SIG-M5 (cell line): ENCODE results near the gene TNPO3.
"Not testable (repeated sequence)": the region's sequence is repeated elsewhere in the genome, so short reads cannot be mapped to it uniquely, and the experiment has no call there.

ENCODE experiments used
- DNase-seq: peaks from one replicate; lab custom pipeline; 2025; lab: John Stamatoyannopoulos, UW

TNPO3 gene

DNA sequence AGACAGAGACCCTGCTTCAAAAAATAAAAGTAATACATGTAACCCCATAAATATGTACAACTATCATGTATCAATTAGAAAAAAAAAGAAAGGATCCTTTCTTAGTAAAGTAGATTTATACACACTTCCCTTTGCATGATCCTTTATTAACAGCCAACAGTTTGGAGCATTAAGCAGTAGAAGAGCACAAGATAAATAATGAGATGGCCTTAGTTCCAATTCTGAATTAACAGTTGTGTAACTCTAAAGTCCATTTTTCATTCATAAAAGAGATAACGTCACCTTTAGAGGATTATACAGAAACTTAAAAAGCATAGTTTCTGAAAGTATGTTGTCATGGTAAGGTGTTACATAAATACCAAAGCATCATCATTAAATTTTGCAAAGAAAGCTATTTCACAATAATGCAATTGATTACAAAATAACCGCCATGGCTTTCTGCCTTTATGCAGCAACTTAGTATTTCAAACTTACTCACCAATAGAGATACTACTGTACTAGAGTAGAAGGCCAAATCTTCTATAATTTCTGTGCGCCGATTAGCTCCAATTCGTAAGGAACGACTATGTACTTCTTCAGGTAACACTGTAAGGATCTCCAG, 40.3 kb downstream of the TNPO3 start:
- DNase-seq = peak; percentile 10

DNA sequence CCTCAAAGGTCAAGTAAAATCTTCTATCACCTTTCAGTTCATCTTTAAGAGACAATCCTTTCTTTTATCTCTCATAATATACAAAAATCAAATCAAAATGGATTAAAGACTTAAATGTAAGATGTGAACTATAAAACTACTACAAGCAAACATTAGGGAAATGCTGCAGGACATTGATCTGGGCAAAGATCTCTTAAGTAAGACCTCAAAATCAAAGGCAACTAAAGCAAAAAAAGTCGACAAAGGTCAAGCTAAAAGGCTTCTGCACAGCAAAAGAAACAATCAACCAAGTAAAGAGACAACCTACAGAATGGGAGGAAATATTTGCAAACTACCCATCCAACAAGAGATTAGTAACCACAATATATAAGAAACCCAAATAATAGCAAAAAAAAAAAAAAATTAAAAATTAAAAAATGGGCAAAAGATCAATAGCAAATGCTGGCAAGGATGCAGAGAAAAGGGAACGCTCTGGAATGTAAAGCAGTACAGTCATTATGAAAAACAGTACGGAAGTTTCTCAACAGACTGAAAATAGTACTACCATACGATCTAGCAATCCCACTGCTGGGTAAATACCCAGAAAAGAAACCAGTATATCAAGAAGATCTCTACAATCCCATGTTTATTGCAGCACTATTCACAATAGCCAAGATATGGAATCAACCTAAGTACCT, 41.7 kb downstream of the TNPO3 start:
- DNase-seq = peak; percentile 36

DNA sequence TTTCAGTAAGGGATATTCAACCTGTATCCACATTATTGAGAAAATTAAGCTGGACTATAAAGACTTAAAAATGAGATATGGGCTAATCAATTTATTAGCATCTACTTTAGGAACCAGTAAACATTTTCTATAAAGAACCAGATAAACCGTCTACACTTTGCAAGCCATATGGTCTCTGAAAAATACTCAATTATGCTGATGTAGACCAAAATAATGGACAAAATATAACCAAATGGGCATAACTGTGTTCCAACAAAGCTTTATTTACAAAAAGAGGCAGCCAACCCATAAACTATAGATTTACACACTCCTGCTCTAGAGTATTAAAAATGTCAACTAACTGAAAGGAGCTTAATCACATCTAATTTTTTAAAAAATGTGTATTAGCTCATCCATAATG, 42.3 kb downstream of the TNPO3 start:
- DNase-seq = no peak

DNA sequence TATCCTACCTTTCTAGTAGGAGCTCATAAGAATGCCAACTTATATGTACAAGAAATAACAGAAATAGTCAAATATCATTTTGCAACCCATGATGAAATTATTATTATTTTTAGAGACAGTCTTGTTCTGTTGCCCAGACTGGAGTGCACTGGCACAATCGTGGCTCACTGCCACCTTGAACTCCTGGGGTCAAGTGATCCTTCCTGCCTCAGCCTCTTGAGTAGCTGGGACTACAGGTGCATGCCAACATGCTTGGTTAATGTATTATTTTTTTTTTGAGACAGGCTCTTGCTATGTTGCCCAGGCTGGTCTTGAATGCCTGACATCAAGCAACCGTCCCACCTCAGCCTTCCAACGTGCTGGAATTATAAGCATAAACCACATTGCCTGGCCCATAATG, 44.8 kb downstream of the TNPO3 start:
- DNase-seq = no peak

DNA sequence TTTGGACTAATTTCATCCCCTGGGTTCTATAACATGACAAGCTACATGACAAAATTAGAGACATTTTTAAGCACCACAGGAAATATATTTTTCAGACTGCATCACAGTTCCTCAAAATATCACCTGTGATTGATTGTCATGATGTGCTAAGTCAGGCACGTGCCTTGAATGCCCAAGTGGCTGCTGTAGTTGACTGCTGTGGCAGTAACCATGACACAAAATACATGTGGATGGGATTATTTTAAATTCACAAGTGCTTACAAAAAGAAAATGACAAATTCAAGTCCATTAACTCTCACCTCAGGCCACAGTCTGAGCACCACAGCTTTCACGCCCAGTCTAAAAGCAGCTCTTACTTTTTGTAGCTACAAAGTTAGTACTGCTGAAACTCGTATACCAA, 45.5 kb downstream of the TNPO3 start:
- no peak for DNase-seq

DNA sequence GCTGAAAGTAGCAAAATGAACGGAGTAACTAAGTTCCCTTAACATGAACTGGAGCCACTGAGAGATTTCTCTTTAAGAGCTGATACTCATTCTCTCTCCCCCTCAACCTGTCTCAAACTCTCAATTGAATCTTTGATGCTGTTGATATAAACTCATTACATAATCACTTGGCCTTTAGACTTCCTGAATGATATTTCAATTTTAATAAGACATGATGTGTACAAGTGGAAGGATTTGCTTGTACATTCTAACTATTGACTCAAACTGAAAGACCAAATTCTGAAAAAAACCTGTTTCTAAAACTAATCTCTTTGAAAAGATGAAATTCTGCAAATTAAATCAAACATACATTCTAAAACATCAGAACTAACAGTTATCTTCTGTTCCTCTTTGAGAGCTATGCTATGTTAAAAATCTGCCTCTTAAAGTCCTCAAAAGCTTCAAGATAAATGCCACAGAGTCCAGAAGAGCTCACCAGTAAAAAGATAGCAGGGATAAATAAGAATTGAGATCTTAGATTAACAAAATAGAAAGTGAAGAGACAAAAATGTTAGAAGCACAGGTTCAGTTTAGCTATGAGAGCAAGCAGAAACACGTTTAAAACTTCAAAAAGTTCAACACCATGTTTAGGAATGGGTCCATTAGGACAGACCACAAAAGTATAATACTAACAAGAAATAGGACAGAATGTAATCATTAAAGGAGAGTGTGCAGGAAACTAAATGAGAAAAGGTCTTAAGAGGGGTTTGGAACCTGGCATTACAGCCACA, 46.1 kb downstream of the TNPO3 start:
- no peak for DNase-seq

DNA sequence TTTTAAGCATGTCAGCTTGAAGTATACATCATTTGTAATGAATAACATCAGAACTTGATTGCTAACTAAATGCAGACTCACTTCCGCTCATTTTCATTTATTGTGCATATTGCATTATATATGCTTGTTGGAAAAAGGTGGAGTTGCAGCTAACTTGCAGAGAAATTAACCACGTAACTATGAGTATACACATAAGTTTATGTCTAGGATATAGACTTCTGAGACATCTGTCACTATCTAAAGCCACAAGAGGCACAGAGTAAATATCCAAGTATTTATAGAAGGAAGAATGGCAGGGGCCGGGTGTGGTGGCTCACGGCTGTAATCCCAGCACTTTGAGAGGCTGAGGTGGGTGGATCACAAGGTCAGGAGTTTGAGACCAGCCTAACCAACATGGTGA, 47.3 kb downstream of the TNPO3 start:
- no peak for DNase-seq

DNA sequence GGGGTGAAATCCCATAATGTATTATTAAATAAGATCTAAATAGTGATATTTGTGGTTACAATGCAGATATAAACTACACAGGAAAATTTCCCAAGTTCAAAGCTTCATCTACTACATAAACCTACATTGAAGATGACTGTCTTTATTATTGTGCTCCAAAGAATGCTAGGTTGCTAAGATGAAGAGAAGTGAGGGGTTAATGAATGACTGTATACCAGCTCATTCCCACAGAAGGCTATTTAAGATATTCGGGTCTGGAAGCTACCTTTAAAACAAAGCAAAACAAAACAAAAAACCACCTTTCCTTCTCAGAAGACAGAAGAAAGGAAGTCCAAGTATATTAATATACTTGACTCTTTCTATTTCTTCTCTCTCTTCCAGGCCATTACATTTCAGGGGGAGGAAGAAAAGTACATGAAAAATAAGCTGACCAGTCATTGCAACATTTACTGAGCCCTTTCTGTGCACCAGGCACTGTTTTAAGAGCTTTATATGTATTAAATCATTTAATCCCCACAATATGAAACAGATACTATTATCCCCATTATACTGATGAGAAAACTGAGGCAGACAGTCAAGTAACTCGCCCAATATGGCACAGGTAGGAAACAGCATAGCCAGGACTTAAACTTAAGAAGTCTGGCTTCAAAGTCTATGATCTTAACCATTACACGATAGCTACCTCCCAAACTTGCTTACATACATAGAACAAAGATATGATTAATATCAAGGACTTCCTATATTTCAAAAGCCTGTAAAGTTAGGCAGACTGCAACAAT, 48.1 kb downstream of the TNPO3 start:
- no peak for DNase-seq

DNA sequence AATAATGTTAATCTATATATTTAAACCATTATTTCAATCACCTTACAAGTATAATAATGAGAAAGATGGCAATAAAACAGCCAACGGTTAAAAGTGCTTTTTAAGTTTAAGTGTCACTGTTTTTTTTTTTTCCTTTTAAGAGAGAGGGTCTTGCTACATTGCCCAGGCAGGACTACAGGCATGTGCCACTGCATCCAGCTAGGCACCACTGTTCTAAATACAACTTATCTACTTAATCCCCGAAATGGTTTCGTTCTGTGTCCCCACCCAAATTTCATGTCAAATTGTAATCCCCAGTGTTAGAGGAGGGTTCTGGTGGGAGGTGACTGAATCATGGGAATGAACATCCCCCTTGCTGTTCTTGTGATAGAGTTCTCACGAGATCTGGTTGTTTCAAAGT, 49.7 kb downstream of the TNPO3 start:
- no peak for DNase-seq

DNA sequence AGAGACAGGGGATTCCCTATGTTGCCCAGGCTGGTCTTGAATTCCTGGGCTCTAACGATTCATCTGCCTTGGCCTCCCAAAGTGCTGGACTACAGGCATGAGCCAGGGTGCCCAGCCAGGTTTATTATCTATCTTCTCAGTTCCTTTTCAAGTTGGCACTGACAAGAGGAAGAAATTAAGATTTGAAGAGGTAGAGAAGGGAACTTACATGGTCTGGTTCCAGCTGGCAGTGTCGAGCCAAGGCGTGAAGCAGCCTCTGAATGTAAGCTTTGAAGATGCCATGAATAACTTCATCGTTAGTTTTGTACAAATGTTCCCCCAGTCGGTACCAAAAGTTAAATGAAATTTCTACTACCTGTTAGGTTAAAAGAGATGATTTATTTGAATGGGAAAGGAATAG, 57.7 kb downstream of the TNPO3 start:
- DNase-seq = no peak

DNA sequence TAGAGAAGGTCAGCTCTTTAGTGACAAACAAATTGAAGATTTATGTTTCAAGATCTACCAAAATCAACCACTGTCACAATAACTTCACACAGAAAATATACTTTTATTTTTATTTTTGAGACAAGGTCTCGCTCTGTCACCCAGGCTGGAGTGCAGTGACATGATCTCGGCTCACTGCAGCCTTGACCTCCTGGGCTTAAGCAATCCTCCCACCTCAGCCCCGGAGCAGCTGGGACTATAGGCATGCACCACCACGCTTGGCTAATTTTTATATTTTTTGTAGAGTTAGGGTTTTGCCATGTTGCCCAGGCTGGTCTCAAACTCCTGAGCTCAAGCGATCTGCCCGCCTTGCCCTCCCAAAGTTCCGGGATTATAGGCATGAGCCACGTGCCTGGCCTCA, 60.4 kb downstream of the TNPO3 start:
- DNase-seq = not testable (repeated sequence)

DNA sequence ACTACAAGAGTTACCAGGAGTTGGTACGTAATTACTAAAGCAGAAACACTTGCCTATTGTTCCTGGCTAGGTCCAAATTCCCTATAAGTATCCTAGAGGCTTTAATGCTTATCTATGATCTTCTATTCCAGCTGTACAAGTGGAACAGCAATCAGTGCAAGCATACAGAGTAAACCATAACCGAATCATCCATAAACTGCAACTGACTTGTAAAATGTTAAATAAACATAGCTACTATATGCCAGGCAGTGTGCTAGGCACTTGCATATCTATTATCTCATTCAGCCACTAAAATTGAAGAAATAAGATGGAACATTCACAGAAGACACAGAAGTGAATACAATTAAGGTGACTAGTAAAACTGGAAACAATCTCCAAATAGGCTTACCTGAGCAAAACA, 61.5 kb downstream of the TNPO3 start:
- no peak for DNase-seq

DNA sequence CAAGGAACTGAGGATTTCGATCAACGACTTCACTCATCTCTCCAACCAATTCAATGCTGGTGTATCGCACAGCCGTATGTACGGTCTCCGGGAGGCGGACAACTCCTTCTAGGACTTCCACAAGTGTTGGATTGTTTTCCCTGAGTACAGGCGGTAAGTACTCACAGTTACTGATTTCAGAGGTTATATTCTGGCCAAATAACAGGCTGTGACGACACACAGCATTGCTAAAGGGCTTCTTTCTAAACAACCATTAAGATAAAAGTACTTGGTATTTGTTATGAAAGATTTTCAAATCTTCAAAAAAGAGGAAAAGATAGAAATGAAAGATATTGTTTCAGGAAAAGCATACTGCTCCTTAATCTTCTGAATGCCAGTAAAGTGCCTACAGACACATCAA, 65.0 kb downstream of the TNPO3 start:
- DNase-seq = no peak

DNA sequence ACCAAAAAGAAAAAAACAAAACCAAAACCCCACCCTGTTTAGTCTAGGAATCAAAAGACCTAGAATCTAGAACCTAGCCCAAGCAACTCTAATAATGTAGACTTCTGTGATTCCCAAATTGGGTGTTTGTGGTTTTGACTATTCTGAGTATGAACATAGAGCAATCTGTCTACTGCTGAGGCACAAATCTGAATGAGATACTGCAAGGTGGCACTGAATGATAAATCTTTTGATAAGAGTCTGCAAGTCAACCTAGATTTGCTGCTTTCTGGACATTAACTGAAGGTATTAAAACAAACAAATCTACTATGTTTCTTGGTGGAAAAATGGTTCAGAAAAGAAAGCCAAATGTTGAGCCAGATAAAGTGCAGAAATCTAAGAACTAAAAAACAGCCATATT, 66.5 kb downstream of the TNPO3 start:
- DNase-seq = no peak

DNA sequence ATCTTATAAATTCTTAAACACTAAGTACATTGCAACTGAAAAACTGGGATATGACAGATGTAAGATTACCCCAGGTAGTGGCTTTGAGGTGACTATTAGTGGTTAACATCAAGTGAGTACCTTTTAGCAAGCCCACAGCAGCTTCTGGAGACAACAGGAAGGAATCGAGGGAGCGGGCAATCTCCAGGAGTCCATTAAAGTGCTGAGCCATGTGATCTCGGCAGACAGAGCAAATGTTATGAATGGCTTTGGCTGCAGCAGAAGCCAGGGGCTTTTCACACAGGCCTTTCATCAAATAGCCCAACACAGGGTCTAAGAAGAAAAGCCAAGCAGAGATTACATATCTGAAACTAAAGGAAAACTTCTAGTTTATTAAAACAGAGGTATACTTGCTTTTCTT, 68.3 kb downstream of the TNPO3 start:
- no peak for DNase-seq

DNA sequence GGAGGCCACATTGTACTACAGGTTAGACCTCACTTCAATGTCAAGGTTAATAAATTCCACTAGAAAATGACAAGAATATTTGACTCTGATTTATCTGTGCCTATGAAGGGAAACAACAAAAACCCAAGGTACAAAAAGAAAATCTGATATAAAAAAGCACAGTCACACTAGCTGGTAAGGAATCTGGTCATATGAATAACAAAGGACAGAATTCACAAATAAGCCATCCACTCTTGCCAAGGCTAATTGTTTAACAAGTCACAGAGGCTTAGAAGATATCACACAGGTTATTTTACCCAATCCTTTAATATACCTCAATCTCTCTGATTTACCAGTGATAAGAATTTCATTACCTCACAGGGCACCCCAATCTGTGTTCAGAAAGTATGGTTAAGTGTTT, 69.3 kb downstream of the TNPO3 start:
- DNase-seq = no peak

DNA sequence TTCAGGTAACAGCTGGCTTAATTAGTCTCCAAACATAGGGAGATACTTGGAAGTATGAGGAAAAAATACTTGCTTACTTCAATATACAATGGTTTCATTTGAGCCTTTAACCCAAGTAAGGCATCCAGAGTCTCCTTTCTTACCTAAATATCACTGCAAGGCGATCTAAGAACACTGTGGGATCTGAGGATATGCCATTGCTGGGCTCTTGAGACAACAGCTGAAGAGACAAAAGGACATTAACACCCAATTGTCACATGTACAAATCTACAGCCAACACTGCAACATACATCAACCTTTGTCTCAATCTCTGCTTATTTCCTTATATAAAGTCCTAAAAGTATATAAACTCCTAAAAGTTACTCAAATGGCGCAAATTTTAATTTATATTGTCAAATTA, 72.8 kb downstream of the TNPO3 start:
- DNase-seq = no peak

DNA sequence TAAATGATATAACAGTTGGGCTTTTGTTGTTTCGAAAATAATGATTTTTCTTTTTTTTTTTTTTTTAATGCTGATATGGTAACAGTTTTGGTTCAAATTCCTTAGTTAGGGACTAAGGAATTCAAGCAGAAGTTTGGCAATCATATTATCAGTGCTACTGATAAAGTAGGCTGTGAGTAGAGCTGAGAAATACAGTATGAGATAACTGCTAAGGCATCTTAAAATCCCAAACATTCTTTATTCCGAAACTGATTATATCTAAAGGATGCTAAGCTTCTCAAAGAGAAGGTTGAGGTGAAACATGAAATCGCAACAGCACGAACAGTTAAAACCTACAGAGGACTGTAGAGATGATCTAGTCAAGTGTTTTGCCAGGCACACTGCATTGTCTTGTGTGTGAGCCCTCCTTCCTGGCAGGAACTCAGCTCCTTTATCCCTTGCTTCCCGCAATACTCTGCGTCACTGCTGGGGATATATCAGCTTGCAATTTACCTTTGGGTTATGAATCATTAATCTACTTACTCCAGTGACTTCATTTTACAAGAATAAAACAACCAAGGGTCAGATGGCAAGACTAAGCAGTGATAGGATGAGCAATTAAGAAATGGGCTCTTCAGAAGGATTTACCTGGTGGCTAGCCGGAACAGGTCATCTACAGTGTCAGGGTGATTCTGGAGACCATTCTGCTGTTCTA, 80.5 kb downstream of the TNPO3 start:
- DNase-seq = no peak

DNA sequence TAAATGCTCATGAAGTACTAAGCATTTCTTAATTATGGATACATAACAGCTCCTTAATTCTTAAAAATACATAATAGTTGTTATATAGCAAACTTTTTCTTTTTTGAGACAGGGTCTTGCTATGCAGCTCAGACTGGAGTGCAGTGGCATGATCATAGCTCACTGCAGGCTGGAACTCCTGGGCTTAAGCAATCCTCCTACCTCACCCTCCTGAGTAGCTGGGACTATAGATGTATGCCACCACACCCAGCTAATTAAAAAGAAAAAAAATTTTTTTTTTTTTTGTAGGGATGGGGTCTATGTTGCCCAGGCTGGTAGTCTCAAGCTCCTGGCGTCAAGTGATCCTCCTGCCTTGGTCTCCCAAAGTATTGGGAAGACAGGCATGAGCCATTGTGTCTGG, 86.3 kb downstream of the TNPO3 start:
- DNase-seq = no peak

DNA sequence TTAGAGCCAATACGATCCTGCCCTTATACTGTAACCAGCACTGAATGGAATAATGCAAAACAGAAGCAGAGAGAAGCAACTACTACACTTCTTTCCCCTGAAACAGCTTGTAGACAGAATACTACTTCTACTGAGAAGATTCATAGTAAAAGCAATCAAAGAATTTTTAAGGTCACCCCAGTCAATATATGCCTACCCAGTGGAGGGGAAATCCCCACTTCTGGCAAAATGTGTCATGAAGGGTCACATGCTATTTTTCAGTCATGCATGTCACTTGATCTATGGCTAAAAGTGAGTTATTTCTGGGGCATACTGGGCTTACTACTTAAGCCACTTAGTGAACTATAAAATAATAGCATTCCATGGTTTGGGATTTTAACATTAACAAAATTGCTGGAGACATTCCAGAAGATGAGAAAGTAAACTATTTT, 91.6 kb downstream of the TNPO3 start:
- DNase-seq = no peak

DNA sequence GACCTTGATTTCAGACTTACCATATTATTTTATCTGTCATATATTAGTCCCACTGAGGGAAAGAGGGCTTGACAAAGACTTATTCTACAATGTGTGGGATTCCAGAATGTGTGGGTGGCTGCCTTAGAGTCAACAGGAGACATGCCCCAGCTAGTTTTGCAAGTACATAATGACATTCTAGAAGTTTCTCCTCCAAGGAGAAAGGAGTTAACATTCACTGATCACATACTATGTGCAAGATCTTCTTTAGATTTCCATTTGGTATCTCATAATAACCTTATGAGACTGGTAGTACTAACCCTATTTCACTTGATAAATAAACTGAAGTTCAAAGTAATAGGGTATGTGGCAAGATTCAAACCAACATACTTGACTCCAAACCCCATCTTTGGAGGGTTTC, 92.0 kb downstream of the TNPO3 start:
- no peak for DNase-seq

DNA sequence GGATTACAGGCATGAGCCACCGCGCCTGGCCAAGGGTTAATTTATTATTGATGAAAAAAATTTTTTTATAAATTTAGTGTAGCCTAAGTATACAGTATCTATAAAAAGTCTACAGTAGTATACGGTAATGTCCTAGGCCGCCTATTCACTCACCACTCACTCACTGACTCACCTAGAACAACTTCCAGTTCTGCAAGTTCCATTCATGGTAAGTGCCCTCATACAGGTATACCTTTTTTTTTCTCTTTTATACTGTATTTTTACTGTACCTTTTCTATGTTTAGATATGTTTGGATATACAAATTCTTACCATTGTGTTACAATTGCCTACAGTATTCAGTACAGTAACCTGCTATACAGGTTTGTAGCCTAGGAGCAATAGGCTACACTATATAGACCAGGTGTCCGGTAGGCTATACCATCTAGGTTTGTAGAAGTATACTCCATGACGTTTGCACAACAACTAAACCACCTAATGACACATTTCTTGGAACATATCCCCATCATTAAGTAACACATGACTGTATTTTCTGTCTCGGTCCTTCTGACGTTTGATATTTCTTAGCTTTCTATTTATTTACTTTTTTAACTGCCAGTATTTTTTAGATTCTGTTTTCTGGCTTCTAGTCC, 93.8 kb downstream of the TNPO3 start:
- no peak for DNase-seq
